GM12873 (cell line): ENCODE results near the gene TANK.

Experiments used
- CTCF ChIP-seq: IDR thresholded peaks from 2 replicates; pipeline ENCODE4 v1.5.1; 2012; ENCODE audit warnings: low read depth, mild to moderate bottlenecking, moderate library complexity, low read length, control low read depth; ENCODE audit not compliant: insufficient read depth; ENCODE audit errors: missing control alignments

The TANK gene

GRCh38 chr2:161160226-161161073 lies at the start of gene TANK:
Gene TANK, plus strand, starts transcription at chr2:161160428. Its CDS starts 19,235 bp downstream, at chr2:161179663.
- TF ChIP-seq CTCF: no peak

GRCh38 chr2:161111531-161111930 lies 48.7 kb upstream of the TANK start:
- no peak for TF ChIP-seq CTCF

GRCh38 chr2:161112908-161113307 lies 47.3 kb upstream of the TANK start:
- TF ChIP-seq CTCF: no peak

GRCh38 chr2:161113693-161114575 lies 46.3 kb upstream of the TANK start:
- TF ChIP-seq CTCF: no peak

GRCh38 chr2:161115205-161115604 lies 45.0 kb upstream of the TANK start:
- no peak for TF ChIP-seq CTCF

GRCh38 chr2:161115605-161116380 lies 44.4 kb upstream of the TANK start:
- no peak for TF ChIP-seq CTCF
